Esophagus mucosa (tissue), 1 donor: ENCODE data around the gene PTPRR. TPM values are rescaled to one million over a fixed set of nuclear protein-coding genes. Genes with fewer than 3 reads are reported as not detected.

ENCODE experiments used
- ATAC-seq: fragments of 200-7000 bp; cut with Tn5 transposase; one replicate; pipeline ENCODE4 v1.9.1; 2020
- total RNA-seq: library from RNA; stranded (reverse); gene quantifications from one replicate; pipeline ENCODE4 v1.2.4, GENCODE V29; 2023
- donor health status: DM: yes; HTN: yes; CAD: no.

Gene PTPRR
- total RNA-seq, 1 donor from 2014 or later = not detected

- ATAC-seq = no peak
These were observed 126.4 kb downstream of the PTPRR start for GRCh38 chr12:70794131-70794530.

- no peak for ATAC-seq
These were observed 131.8 kb downstream of the PTPRR start for GRCh38 chr12:70788774-70789173.

DNA sequence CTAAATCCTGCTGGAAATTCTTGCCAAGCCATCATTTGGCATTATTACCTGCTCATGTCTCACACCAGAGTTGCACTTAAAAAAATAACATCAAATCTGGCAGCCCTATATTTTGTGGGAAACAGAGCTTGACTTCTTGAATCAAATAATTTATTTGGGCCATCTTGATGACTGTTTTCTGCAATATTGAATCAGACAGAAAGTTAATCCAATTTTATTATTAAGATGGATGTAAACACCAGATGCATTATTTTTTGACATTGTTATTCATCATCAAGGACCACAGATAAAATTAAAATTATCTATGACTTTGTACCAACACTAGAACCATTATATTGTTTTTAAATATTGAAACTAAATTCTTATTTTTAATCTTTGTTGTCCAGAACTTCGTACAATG lies 132.9 kb downstream of the PTPRR start:
- ATAC-seq = no peak

- no peak for ATAC-seq
These were observed 134.6 kb downstream of the PTPRR start for GRCh38 chr12:70785896-70786295.

- peak; percentile 26 for ATAC-seq
These were observed 136.4 kb downstream of the PTPRR start for GRCh38 chr12:70784042-70784668.

- ATAC-seq = no peak
These were observed 137.1 kb downstream of the PTPRR start for GRCh38 chr12:70783455-70783854.

DNA sequence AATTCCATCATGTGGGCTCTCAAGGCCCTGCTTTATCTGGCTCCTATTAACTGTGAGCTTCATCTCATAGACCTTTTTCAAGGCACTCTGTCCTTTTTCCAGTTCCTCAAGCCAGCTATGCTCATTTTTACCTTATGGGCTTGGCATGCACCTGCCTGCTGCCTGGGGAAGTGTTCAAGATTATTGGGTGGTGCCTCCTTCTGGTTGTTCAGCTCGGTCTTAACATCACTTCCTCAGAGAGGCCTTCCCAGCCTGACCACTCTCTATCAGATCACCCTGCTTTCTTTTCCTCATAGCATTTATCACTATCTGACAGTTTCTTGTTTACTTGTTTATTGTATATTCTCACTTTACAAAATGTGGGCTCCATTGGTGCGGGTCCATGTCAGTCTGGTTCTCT lies 141.3 kb downstream of the PTPRR start:
- no peak for ATAC-seq

- ATAC-seq = no peak
These were observed 146.5 kb downstream of the PTPRR start for GRCh38 chr12:70774055-70774454.

- ATAC-seq = no peak
These were observed 147.7 kb downstream of the PTPRR start for GRCh38 chr12:70772836-70773235.

GRCh38 chr12:70771581-70771980 lies 149.0 kb downstream of the PTPRR start:
- no peak for ATAC-seq

DNA sequence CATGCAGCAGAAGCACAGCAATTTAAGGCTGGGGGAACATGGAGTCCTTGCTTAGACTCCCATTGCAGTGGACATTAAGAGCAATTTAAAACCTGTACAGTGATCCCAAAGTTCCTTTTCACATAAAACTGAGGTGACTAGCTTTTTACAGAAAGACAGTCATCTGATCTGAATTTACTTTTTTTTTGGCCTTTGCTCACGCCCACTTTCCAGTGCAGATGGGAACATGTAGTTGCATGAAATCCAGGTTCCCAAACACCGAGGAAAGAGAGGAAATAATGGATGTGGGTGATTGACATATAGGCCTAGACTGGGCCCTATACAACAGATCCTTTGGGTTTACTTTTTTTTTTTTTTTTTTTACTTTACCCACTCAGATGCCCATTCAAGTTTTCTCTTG lies 156.9 kb downstream of the PTPRR start:
- no peak for ATAC-seq

DNA sequence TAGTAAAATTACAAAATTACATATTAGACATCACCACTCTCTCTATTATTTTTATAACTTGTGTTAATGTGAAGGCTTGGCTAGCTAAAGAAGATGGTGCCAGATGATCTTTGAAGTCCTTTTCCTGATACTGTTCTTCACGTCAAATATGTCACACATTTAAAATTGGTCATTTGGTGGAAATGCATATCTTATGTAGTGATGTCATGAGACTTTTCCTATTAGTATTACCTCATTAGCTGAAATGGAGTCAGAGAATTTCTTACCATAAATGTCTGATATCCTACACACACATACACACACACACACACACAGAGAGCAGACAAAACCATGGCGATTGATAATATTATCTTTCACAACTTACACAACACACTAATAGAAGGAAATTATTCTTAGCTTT lies 158.5 kb downstream of the PTPRR start:
- no peak for ATAC-seq

DNA sequence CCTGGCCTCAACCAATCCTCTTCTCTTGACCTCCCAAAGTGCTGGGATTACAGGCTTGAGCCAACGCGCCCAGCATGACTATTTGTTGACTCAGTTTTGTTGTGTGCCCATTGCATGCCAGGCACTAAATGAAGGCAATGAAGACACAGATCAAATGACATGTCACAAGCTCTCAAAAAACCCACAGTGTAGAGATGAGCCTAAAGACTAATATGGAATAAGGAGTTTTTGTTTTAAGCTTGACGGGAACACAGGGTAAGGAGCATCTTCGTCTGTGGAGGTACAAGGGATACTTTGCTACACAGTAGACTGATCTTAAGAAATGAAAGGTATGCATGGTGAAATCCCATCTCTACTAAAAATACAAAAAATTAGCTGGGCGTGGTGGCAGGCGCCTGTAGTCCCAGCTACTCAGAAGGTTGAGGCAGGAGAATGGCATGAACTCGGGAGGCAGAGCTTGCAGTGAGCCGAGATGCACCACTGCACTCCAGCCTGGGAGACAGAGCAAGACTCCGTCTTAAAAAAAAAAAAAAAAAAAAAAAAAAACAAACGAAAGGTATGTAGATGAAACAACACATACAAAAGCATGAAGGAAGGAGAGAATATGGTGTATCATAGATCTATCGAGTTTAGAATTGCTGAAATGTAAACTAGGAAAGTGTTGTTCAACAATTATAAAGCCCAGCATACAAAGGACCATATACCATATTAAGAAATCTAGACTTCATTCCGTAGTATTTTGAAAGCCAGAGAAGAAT lies 161.2 kb downstream of the PTPRR start:
- no peak for ATAC-seq

DNA sequence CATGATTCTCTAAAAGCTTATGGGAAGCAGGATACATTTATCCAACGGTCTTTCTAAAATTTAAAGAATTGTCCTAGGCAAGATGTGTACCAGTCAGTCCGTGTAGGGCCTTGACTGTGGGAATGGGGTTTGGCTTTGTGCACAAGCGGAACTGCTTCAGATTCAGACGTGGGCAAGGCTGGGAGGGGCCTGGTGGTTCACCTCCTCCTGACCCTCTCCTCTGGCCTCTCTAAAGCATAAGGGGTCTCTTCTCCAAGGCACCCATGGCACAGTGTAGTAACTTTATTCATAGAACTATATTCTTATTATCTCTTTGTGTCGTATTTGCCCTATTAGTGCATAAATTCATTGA lies 162.1 kb downstream of the PTPRR start:
- ATAC-seq = no peak

DNA sequence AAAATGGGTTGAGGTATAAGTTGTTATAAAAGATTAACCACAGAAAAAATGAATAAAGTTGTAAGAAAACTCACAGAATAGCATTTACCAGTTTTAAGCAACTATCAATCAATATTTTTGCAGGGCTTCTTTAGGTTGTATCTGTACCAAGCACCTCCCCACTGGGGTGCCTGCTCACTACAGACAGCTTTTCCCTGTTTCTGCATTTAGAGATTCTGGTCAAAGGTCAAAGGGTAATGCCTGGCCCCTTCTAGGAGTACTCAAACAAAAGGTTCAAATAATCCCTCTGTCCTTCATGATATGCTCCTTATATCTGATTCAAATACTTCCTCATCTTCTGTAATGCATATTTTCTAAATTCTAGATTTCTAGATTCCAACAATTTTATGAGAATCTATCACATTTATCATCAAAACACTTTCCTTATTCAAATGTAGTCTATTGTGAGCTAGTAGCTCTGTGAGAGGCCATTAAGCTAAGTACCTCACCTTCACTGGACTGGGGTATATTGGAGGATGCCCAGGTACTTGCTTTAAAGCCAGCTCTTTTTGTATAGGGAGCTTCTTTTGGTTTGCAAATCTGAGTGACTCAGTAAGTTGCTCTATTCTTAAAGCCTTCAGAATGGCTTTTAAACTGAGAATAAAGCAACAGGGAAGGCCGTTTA lies 162.6 kb downstream of the PTPRR start:
- ATAC-seq = no peak

DNA sequence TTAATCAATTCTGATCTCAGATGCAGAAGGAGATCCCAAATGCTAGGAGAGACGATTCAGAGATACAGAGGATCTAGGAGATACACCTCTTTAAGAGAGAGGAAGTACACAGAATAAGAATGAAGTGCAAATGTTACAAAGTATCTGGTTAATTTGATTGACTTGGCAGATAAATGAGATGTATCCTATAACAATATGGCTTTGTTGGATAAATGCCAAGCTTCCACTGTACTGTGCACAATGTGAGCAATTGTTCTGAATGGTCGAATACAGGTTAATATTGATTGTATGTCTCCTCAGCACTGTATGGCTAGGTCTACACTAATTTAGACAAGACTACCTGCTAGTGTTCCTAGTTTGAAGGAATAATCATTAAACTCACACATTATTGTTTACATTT lies 163.7 kb downstream of the PTPRR start:
- ATAC-seq = no peak

DNA sequence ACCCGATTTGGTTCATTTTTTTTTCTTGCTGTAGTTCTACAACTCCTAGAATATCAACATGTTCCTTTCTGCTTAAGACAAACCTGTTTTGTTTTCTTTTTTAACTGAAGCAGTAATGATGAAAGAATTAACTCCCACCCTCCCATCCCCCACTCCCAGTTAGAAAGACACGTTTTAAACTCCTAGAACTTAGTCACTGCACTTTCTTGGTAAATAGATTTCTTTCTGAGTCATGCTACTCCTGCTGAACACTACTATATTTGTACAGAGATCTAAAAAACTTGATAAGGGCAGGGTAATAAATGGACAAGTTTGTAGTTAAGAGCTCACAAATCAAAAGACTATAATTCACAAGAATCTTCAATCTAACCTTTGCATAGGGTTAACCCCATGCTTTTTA lies 164.4 kb downstream of the PTPRR start:
- ATAC-seq = no peak

DNA sequence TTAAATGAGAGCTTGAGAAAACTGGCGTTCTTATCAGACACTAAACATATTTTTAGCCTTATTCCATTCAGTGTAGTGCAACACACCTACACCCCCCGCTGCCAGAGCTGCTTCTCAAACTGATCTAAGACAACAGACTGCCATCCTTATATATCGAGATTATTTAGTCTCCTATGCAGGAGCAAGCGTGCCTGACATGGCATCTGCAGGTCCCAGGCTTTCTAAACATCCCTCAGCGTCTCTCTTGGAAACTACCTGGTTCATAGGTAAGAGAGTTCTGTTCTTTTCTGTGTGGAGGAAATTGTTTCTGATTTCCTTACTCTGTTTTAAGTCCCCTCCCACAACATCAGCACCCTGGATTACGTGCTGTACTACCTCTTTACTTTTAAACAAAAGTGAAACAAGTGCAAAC lies 166.2 kb downstream of the PTPRR start:
- ATAC-seq = no peak

GRCh38 chr12:70752327-70752726 lies 168.2 kb downstream of the PTPRR start:
- no peak for ATAC-seq

GRCh38 chr12:70749931-70750330 lies 170.6 kb downstream of the PTPRR start:
- no peak for ATAC-seq

- no peak for ATAC-seq
These were observed 171.7 kb downstream of the PTPRR start for GRCh38 chr12:70748809-70749208.

- ATAC-seq = no peak
These were observed 172.9 kb downstream of the PTPRR start for GRCh38 chr12:70747445-70748260.

- ATAC-seq = no peak
These were observed 175.5 kb downstream of the PTPRR start for GRCh38 chr12:70745048-70745447.
